ENCODE results near the gene PIK3R5. TPM values are rescaled to one million over a fixed set of nuclear protein-coding genes. Genes with fewer than 3 reads are reported as not detected.

Gene PIK3R5
- total RNA-seq, 1 experiment from 2014 or later: 2.5 TPM

Other genes with a start within 250 kb of the PIK3R5 start
- gene CCDC42, start 220.9 kb downstream of the PIK3R5 start, total RNA-seq (2021; ENCODE audit: unreplicated experiment): 0.76 TPM
- not detected for gene SPDYE4, start 207.2 kb downstream of the PIK3R5 start, total RNA-seq (2021; ENCODE audit: unreplicated experiment)
- gene MFSD6L, start 166.3 kb downstream of the PIK3R5 start, total RNA-seq (2021; ENCODE audit: unreplicated experiment): not detected
- 0.07 TPM for gene PIK3R6, start 98.0 kb downstream of the PIK3R5 start, total RNA-seq (2021; ENCODE audit: unreplicated experiment)
- gene NTN1, start 55.8 kb upstream of the PIK3R5 start, total RNA-seq (2021; ENCODE audit: unreplicated experiment): 4.2 TPM

Measured in HCT116 (cell line).